T-helper 22 cell (primary cell): ENCODE data around the gene RBBP7.

ENCODE experiments used
- DNase-seq: peaks from one replicate; pipeline ENCODE4 v3.0.0-alpha.2; 2020; ENCODE audit warnings: low read depth

Gene RBBP7

DNA sequence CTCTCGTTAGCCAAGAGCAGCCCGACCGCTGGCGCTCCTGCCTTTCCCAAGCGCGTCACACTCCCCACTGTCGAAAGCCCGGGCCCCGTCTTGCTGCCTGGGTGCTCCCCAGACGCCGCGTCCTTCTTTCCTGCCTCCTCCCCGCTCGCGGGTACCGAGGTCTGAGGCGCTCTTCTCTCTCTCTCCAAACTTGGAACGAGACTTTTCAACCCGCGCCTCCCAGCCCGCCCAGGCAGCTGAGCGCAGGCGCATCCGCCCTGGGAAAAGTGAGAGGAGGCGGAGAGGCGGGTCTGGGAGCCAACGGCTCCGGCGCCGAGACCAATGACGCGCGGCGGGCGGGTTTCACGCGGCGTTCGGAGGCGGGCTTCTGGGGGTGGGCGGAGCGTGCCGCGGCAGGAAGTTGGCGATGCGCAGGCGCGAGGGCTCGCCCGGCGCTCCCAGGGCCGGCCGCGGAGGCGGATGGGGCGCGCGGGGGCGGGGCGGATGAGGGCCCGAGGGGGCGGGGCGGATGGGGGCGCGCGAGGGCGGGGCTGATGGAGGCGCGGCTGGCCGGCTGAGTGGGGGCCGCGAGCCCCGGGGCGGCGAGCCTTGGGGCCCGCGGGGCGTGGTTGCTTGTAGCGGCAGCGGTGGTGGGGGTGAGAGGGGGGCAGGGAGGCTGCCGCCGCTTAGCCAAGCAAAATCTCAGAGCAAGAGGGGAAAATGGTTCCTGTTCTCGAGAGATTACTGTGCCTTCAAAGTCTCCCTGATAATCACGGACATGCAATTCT lies at the start of gene RBBP7:
TSS of gene RBBP7 (minus strand) at position 268 of the 767 bp plus-strand sequence. CDS start 309 bp downstream, outside the sequence.
- DNase-seq: peak; percentile 92

DNA sequence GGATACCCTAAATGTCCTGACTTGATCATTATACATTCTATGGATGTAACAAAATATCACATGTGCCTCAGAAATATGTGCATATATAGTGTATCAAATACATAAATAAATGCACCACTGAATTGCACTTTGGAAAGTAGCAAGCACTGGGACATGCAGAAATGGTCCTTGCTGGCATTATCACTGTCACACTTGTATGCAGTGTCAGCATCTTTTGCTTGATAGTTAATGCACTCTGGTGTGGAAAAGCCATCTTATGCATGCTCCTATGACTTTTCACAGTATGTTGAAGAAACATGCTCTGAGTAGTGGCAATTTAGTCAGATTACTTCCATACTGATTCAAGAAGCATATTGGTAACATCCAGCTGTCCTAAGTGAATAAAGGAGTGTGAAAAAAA lies 48.8 kb upstream of the RBBP7 start:
- DNase-seq: no peak

DNA sequence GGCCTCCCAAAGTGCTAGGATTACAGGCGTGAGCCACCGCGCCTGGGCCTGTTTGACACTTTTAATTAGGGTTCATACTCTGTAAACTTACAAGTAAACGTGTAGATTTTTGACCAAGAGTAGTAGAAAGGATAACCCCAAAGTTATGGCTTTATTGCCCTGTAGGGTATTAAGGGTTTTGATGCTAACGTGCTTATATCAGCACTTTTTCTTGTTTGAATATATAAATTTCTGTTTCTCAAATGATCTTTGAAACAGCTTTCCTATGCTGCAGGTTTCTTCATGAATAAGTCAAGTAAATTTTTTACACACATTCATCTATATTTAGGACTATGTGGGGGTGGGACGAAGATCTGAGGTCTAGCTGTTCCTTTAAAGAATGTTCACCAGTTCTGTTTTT lies 47.0 kb upstream of the RBBP7 start:
- DNase-seq: no peak

DNA sequence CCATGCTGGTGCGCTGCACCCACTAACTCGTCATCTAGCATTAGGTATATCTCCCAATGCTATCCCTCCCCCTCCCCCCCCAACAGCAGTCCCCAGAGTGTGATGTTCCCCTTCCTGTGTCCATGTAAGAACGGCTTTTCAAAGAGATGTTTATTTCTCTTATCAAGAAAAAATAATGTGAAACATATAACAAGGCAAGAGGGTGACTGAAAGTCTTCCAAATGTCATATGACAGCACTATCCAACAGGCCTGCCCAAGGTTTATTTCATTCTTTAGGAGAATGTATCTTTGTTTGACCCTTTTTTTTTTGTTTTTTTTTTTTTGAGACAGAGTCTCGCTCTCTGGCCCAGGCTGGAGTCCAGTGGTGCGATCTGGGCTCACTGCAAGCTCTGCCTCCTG lies 46.4 kb upstream of the RBBP7 start:
- DNase-seq: no peak

DNA sequence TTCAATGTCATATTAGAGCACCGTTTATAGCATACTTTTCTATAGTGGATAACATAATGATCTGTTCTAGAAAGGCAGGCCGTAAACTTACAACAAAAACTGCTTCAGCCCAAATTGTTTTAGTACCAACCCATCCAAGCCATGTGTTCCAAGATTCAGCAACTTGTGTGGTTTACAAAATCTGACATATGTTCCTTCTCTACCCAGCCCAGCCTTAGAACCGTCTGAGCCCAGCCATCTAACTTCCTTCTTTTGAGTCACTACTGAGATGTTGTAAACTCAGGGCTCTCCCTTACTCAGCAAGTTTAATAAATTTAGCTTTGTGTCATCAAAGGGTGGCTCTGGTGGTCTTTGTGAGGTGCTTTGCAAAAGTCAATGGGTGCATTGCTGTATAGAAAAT lies 43.9 kb upstream of the RBBP7 start:
- DNase-seq: no peak

DNA sequence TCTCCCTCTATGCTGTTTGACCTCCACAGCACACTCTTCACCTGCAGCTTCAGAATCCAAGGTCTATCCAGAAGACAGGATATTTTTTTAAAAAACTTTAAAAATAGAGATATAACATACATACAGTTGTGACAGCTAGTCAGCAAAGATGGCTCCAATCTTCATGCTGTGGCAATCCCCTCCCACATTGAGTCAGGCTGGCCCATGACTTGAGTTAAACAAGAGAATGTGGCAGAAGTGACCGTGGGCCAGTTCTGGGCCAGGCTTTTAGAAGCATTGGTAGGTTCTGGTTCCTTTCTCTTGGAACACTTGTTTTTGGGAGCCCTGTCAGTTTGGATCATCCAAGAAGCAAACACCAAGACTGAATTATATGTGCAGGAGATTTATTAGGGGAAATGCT lies 40.2 kb upstream of the RBBP7 start:
- no peak for DNase-seq

DNA sequence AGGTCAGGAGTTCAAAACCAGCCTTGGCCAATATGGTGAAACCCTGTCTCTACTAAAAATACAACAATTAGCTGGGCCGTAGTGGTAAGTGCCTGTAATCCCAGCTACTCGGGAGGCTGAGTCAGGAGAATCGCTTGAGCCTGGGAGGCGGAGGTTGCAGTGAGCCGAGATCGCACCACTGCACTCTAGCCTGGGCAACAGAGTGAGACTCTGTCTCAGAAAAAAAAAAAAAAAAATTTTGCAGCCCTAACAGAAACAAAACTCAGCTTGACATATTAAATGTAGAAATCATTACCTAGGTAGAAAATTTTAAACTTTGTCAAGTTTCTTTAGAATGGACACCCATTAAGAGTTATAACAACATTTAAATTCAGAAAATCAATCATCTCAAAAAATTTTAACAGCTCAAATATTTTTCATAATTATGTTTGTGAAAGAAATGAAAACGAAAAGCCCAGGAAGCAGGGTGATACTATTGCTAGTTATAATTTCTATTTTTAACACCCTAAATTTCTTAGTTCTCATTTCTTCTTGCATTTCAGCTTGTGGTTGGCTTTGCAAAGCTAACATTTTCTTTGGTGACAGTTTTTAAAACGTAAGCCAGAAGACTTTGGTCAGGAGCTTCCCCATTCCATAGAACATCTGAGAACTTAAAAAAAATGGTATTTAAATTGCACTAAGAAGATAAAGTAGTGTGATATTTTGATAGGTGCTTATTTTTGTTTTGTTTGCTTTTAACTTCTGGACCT lies 33.3 kb upstream of the RBBP7 start:
- no peak for DNase-seq

DNA sequence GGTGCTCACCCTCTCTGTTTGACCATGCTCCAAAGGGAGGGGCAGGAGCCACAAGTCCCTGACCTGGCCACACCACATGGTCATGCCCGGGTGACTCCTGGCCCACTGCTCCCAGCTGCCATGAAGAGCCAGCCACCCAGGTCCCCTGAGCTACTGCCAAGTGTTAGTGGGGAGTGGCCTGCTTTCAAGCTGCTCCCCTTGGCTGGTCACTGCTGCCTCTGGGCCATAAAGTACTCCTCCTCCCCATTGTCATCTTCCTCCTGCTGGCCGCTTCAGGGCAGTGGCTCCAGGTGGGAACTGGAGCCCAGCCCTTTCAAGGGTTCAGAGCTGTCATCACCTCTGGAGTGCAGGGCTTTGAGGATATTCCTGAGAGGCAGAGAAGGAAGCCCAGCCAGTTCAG lies 27.3 kb upstream of the RBBP7 start:
- DNase-seq: no peak

DNA sequence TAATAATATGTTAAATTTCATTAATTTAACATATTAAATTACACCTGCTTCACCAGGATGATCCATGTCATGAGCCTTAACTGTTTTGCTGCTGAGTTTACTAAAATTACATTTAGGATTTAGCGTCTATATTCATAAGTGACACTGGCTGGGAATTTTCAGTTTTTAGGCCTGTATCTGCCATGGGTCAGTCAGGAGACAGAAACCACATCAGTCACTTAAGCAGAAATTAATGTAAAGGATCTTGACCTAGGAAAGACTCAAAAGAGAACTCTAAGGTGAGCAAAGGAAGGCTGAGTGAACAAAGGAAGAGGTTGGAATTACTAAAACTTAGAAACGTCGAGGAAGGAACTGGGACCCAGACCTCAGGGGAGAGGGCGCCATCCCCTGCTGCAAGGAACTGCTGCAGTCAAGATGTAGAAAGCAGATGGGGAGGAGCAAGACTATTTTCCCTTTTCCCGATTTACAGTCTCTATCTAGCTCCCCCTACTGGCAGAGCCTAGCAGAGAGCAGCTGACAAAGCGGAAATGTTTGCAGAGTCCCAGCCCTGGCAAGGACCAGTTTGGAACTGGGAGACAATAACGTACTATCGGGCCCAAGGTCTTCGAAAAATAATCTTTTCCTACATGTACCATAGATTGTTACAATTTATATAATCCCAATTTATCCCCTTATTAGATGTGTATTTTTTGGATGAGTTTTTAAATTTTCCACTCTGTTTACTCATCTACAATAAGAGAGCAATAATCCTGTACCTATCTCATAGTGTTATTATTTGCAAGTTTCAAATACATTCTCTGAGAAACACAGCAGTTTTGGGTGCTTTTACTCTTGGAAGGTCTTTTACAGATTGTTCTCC lies 22.6 kb upstream of the RBBP7 start:
- DNase-seq: peak; percentile 31

DNA sequence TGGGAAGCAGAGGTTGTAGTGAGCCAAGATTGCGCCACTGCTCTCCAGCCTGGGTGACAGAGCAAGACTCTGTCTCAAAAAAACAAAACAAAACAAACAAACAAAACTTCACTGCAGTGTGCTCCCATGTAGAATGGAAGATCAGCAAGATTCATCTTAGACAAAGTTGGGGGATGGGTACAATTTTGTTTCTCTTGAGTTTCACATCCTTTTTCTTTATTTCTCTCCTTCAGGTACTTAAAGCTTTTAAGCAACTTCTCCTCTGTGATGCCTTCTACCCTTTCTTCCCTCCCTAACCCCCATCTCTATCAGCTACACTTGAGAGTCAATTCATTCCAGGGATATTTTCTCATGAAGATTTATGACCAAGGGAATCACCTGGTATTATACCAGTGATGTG lies 15.5 kb upstream of the RBBP7 start:
- DNase-seq: no peak

DNA sequence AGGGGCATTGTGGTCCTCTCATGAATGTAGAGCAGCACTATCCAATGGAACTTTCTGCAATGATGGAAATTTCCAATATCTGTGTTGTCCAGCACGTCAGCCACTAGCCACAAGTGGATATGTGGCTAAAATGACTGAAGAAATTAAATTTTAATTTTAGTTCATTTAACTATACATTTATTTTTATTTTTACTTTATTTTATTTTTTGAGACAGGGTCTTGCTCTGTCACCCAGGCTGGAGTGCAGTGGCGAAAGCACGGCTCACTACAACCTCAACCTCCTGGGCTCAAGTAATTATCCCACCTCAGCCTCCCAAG lies 13.3 kb upstream of the RBBP7 start:
- DNase-seq: no peak

DNA sequence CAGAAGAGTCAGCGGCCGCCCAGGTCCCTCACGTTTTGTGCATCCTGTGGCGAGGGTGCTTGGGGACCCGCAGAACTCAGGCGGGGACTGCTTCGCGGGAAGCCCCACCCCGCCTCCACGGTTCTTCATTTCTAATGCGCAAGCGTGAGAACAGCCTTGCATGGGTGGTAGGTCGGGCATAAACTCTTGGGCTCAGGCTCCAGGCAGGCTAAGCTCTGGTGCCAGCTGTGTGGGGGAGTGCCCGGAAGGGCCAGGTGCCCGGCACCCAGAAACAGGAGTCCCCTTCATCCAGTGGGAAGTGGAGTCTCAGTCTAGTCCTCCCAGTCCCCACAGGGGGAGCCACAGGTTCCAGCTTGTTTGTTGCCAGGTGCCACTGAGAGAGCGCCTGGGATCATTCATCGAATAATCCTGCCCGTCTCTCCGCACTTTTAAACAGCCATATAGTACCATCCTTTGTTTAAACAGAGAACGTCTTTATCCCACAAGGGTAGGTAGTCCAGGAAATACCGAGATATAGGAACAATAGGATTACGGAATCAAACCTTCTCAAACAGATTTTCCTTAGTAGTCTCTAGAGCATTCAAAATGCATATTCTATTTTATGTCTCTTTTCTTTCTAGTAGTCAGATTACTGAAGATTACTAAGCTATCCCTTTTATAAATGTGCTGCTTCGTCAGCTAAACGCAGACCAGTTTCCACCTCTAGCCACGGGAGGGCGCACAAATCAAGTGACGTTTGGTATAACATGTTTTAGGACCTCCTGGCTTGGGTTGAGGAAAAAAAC lies 12.7 kb upstream of the RBBP7 start:
- peak; percentile 27 for DNase-seq

DNA sequence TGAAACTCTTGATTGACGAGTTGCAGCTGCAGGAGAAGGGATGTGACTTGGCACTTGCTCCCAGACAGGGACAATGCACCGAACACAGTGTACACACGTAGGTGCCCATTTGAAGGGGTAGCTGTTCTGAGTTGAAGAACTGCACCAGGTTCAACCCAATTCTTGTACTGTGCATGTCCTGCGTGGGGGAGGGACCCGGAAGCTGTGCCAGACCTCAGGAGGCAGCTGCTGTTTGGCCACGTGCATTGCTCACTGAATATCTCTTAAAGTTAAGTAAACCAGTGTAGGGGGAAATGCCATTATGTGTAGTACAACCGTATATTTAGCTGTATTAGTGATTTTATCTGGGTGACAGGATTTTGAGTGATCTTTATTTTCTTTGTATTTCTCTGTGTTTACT lies 12.0 kb upstream of the RBBP7 start:
- DNase-seq: no peak

DNA sequence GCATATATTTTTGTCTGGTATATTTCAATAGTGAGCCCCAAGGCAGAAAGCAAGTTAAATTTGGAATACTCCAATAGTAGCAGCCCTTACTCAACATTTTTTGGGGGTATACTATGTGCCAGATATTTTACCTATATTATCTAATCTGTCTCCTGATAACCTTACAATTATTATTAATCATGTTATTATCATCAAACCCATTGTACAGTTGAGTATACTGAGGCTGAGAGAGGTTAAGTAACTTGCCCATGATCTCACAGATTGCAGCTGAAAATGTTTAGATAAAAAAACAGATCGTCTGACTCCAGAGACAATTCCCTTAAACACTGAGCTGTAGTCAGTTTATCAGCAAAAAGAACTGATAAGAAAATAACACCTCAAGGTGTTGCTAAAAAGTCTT lies 6.5 kb upstream of the RBBP7 start:
- no peak for DNase-seq

DNA sequence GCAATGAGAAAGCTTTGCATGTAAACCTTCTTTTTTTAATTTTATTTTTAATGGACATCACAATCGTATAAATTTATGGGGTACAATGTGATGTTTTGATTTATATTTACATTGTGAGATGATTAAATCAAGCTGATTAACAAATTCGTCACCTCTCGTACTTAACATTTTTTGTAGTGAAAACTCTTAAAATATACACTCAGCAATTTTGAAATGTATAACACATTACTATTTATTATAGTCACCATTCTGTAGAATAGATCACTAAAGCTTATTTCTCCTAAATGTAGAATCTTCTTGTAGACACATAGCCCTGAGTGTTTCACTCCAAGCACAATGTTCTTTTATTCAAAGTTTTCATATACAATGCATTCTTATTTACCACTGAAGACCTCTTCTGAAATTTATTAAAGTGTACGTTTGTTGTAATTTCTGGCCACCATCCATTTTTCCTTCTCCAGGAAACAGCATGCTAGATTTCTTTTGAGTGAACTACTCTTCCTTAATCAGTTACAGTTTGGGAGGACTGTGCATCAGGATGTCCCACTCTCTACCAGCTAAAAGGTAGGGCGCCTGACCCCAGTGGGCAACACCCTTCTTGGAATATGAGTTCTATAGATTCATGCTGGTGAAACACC lies 4.4 kb upstream of the RBBP7 start:
- DNase-seq: no peak

DNA sequence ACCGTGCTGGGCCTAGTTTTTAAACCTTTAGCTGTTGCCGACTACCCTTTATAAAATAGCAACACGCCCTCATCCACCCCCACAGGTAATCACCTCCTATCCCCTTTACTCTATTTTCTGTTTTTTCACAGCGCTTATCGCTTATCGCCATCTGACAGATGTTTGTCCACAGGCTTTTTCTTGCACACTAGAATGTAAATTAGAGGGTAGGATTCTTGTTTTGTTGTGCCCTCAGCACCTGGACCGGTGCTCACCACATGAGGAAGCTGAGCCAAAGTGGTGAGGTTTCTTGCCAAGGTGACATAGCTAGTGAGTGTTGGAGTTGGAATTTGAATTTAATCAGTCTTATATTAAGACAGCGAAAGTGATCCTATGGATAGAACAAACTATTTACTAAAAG lies 2.9 kb upstream of the RBBP7 start:
- no peak for DNase-seq

DNA sequence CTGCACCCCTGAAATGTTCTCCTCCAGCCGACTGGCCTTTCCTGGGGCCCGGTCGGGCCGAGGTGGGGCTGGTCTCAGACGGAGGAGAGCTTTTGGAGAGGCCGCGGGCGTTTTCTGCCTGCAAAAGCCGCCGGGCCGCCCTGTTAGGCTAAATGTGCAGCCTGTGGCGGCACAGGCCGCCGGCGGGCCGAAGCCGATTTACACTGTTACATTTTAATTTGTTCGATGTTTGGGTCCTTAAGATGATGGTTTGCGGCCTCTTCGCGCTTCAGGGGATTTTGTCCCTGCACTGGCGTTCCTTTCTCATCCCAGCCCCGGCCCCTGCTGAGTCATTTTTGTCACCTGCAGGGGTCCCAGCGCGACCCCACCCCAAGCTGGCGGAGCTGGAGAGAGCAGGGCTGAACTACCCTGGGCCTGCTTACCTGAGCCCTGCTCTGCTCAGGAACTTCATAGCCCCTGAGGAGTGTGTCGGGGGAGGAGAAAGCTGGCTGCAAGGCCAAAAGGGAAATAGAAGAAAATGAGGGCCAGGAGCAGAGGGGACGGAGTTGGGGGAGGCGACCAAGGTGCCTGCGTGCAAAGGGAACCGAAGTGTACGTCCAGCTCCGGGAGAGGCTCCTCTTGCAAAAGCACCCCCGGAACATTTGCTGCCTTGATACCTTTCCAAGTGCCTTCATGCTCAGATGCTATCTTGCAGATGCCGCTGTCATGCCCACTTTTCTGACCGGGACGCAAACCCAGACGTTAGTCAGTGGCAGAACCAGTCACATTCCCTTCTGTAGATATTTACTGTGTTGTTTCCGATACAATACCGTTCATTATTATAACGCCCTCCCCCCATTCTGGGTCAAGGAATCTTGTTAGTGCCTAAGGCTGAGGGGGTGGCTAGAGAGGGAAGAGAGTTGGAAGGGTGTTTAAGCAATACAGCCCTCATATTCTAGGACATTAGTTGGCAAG lies 977 bp upstream of the RBBP7 start:
- no peak for DNase-seq

DNA sequence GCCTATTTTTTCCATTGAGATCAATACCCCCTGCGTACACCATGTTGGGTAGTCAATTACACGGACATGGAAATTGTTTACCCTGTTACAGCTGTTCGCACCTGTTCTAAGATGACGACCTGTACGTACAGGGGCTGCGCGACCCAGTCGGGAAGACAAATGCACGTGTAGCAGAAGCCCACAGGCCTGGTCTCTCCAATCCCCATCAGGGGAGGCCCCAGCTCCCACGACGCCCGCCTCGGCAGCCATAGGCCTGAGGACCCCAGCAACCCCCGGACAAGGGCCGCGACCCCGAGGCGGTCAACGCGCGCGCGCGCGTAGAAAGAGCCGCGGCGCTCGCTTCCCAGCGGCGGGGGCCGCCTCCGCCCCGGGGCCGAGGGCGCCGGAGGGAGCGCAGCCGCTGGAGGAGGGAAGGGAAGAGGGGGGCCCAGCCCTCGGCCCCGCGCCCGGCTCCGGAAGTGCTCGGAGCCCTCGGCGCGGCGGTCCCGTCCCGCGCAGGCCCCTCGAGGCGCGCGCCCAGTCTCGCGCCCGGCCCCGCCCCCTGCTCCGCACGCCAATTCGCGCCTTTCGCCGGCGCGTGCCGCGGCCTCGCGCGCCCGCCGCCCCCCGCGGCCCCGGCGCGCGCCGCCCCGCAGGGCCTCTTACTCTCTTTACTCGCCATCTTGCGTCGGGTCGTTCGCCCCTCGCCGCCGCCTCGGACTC lies 618 bp downstream of the RBBP7 start:
- DNase-seq: no peak

DNA sequence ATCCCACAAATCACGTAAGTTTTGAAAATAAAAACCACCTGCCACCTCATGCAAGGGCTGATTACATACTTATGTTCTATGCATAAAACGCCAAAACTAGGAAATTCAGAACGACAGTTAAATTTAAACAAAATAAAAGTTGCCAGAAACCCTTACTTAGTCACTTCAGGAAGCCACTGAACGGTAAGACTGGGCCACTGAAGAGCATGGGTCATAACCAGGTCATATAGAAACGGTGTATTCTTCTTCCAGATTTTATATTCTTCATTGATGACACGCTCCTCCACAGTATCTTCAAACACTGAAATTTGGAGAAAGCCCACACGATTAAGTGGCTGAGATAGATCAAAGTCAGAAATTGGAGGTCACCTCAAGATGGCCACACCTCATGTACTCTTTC lies 1.2 kb downstream of the RBBP7 start:
- no peak for DNase-seq

DNA sequence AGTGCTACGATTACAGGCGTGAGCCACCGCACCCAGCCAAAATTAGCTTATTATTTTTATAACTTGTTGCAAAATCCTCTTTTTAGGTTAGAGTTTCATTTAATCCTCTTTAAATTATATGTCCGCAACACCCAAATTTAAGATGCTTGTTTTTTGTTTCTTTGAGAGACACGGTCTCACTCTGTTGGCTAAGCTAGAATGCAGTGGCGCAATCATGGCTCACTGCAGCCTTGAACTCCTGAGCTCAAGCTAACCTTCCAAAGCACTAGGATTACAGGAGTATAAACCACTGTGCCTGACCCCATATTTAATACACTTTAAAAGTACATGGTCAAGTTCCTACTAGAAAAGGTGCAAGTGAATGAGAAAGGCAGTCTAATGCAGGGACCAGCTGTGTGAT lies 2.2 kb downstream of the RBBP7 start:
- no peak for DNase-seq
